Hematopoietic multipotent progenitor cell treated with erythropoietin and hydrocortisone succinate and interleukin-3 and kit ligand, for 6 days (in vitro differentiated cells): ENCODE measurements around the gene EP300.
"Not testable (repeated sequence)": the region's sequence is repeated elsewhere in the genome, so short reads cannot be mapped to it uniquely, and the experiment has no call there.

Experiments used
- DNase-seq: peaks from one replicate; pipeline ENCODE4 v3.0.0-alpha.2; 2015

Gene EP300

DNA sequence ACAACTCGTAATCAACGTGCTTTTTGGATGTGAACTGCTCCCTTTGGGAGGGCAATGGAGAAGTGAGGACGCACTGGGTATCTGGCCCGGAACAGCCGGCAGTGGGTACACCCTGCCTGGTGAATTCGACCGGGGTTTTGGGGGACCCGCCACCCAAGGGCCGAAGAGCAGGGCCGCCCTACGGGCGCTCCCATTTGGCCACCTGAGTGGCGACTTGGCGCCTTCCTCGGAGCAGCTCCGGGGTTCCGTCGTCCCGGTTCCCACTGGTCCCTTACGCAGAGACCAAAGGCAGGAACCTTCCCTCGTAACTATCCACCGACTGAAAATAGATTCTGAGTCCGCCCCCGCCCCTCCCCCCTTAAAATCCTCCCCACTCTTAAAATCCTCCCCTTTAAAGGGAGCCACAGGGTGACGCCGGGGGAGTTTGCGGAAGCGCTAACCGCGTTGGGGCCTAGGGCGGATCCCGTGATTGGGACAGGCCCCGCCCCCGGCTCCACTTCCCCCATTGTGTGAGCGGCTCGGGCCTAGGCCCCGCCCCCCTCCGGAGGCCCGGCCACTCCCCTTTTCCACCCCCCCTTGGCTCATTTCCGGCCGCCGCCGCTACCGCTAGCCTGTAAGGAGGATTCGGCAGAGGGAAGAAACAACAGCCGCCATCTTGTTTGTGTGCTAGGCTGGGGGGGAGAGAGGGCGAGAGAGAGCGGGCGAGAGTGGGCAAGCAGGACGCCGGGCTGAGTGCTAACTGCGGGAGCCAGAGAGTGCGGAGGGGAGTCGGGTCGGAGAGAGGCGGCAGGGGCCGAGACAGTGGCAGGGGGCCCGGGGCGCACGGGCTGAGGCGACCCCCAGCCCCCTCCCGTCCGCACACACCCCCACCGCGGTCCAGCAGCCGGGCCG is 1.0 kb upstream of the EP300 start:
- peak; percentile 99 for DNase-seq

GRCh38 chr22:41092847-41093411 is 537 bp downstream of the EP300 start:
- peak; percentile 66 for DNase-seq

DNA sequence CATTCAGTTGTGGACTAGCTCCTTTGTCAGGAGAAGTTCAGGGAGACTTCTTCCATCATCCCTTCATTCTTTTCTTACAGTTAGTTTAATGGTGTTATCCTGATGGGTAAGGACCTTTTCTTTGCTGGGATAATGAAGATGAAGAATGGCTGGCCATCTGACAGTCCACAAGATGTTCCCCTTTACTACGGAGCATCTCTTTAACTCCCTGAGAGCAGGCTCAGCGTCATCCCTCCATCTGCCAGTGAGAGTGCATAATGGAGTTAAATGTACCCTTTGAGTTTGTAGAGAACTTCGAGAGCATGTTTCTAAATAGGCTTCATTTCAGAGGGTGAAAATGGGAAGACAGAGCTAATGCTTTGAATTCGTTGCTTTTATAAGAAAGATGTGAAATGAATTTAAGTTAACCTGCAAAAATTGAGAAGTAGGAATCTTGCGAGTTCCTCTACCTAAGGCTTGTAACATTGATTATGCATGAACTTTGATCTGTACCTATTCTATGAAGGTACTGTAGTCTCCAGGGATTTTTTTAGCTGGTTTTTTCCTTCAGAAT is 1.7 kb downstream of the EP300 start:
- DNase-seq = peak; percentile 65

- no peak for DNase-seq
Measured at GRCh38 chr22:41096391-41096790, 4.0 kb downstream of the EP300 start.

DNA sequence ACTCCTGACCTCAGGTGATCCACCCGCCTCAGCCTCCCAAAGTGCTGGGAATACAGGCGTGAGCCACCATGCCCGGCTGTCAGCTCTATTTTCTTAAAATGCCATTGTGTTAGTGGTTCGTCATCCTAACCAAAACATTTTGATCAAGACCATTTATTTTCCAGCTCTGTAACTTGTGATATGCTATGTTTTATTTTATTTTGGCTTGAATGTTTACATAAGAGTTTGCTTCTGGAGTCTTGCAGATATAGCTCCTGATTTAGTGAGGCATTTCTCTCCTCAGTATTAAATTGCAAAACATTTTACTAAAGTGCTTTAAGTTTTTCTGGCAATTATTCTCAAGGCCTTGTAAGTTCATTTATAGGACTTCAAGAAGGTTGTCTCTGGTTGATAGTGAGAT is 4.4 kb downstream of the EP300 start:
- no peak for DNase-seq

- DNase-seq = no peak
Measured at GRCh38 chr22:41099036-41099435, 6.6 kb downstream of the EP300 start.

GRCh38 chr22:41106122-41106968 is 14.0 kb downstream of the EP300 start:
- no peak for DNase-seq

DNA sequence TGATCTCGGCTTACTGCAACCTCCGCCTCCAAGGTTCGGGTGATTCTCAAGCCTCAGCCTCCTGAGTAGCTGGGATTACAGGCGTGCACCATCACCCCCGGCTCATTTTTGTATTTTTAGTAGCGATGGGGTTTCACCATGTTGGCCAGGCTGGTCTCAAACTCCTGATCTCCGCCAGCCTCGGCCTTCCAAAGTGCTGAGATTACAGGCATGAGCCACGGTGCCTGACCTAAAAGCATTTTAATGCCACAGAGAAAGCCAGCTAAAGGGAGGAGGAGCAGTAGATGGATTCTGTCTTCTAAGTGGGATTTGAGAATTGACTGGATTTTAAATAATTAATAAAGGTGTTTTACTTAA is 14.6 kb downstream of the EP300 start:
- not testable (repeated sequence) for DNase-seq

GRCh38 chr22:41110968-41111367 is 18.6 kb downstream of the EP300 start:
- no peak for DNase-seq

GRCh38 chr22:41116342-41116741 is 23.9 kb downstream of the EP300 start:
- DNase-seq = no peak

GRCh38 chr22:41117127-41117965 is 25.0 kb downstream of the EP300 start:
- DNase-seq = no peak

DNA sequence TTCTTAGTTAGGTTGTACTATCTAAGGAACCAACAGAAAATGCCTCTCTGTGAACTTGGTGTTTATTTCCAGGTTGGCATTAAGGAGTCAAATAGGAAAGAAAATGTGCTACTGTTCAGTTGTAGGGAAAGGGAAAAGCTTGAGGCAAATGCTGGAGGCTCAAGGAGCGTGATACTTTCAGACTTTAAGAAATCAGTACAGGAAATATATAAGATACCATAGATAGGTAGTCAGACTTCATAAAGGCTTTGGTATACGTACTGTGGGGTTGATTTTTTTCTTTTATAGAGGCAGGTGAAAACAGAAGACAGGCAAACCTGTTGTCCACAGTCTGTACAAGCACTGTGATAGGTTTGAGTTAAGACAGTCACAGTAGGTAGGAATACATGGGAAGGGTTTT is 30.8 kb downstream of the EP300 start:
- DNase-seq = no peak

- no peak for DNase-seq
Measured at GRCh38 chr22:41124086-41124485, 31.7 kb downstream of the EP300 start.

DNA sequence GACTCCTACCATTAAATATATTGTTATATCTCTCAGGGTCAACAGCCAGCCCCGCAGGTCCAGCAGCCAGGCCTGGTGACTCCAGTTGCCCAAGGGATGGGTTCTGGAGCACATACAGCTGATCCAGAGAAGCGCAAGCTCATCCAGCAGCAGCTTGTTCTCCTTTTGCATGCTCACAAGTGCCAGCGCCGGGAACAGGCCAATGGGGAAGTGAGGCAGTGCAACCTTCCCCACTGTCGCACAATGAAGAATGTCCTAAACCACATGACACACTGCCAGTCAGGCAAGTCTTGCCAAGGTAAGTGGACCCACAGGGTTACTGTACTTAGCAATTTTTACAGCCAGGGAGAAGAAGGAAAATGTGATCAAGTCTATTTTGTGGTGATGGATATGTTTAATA is 35.1 kb downstream of the EP300 start:
- DNase-seq = no peak

GRCh38 chr22:41128606-41129005 is 36.2 kb downstream of the EP300 start:
- DNase-seq = no peak

- no peak for DNase-seq
Measured at GRCh38 chr22:41132550-41132949, 40.2 kb downstream of the EP300 start.

GRCh38 chr22:41140365-41140957 is 48.1 kb downstream of the EP300 start:
- no peak for DNase-seq

DNA sequence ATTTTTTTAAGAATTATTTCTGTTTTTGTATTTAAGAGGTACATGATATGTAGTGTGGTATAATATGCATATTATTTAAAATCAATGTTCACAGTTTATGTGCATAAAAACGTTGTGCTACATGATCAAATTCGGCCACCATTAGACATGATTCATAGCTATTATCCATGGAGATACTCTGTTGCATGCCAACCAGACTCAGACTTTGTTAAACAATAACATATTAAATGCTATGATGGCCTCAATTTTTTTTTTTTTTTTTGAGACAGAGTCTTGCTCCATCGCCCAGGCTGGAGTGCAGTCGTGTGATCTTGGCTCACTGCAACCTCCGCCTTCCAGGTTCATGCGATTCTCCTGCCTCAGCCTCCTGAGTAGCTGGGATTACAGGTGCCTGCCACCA is 53.5 kb downstream of the EP300 start:
- not testable (repeated sequence) for DNase-seq

DNA sequence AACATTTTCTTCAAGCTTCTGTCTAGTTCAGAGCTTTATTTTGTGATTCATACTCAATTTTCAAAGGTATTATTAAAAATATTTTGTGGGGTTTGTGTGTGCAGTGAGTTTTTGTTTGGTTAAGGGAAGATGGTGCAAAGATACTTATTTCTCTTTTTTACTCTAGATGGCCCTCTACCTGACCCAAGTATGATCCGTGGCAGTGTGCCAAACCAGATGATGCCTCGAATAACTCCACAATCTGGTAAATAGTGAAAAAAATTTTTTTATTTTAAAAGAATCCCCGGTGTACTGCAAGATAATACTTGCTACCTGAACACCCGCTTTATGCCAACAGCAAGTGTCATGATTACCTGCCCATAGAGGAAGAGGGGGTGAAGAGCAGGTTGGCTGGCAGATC is 54.2 kb downstream of the EP300 start:
- peak; percentile 43 for DNase-seq

GRCh38 chr22:41147722-41148121 is 55.3 kb downstream of the EP300 start:
- DNase-seq = no peak

DNA sequence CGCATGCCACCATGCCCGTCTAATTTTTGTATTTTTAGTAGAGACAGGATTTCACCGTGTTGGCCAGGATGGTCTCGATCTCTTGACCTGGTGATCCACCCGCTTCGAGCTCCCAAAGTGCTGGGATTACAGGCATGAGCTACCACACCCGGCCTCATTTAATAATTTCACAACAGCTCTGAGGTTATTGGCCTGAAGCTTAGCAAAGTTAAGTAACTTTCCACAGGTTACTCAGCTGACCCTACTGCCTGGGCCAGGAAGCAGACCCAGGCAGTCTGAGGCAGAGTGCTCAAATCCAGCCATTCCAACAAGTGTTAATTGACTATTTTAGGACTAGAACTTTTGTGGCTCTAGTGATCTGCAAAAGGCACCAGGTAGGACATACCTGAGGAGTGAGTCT is 60.5 kb downstream of the EP300 start:
- no peak for DNase-seq

DNA sequence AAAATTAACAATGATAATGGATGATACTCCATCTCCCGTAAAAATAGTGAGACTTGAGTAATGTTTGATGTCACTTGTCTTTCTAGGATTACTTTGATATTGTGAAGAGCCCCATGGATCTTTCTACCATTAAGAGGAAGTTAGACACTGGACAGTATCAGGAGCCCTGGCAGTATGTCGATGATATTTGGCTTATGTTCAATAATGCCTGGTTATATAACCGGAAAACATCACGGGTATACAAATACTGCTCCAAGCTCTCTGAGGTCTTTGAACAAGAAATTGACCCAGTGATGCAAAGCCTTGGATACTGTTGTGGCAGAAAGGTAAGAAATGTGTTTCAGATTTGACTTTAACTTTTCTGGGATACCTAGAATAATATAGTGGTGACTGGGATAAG is 64.7 kb downstream of the EP300 start:
- DNase-seq = no peak
